K562 (cell line): Measurements from ENCODE around the gene HNF4A. TPM values are rescaled to one million over a fixed set of nuclear protein-coding genes. Genes with fewer than 3 reads are reported as not detected.

Experiments
- ATF2 ChIP-seq: sonication (generic); formaldehyde crosslinking; IDR thresholded peaks from 2 replicates; pipeline ENCODE4 v1.8.1; 2022; ENCODE audit warnings: missing genetic modification reagents
- BRF2 ChIP-seq: IDR thresholded peaks from 3 replicates; pipeline ENCODE4 v1.6.1; 2011; ENCODE audit warnings: borderline replicate concordance, mild to moderate bottlenecking; ENCODE audit not compliant: insufficient read length, insufficient read depth
- CGGBP1 ChIP-seq: fragments of 250-450 bp; sonication (Bioruptor Pico); IDR thresholded peaks from 2 replicates; pipeline ENCODE4 v1.9.0; 2021; ENCODE audit warnings: mild to moderate bottlenecking
- ESRRA ChIP-seq: fragments of 450-650 bp; IDR thresholded peaks from 2 replicates; pipeline ENCODE4 v1.6.1; 2014; ENCODE audit warnings: low read depth, mild to moderate bottlenecking, moderate library complexity, borderline replicate concordance
- GABPA ChIP-seq: fragments of 200-800 bp; sonication (Bioruptor generic); conservative IDR thresholded peaks from 2 replicates; pipeline ENCODE4 v1.6.1; 2016; ENCODE audit warnings: low read depth, missing genetic modification characterization, missing compliant biosample characterization
- GTF2B ChIP-seq: IDR thresholded peaks from 2 replicates; pipeline ENCODE4 v1.6.1; 2011; ENCODE audit not compliant: insufficient read length; ENCODE audit errors: extremely low read depth
- KAT7 ChIP-seq: sonication (generic); formaldehyde crosslinking; IDR thresholded peaks from 2 replicates; pipeline ENCODE4 v1.8.0; 2022; ENCODE audit warnings: missing genetic modification reagents, mild to moderate bottlenecking, borderline replicate concordance
- KLF16 ChIP-seq: IDR thresholded peaks from 2 replicates; pipeline ENCODE4 v1.6.1; 2016; ENCODE audit warnings: antibody characterized with exemption
- MCM3 ChIP-seq: fragments of 450-650 bp; IDR thresholded peaks from 2 replicates; pipeline ENCODE4 v1.6.1; 2016
- MEF2A ChIP-seq: IDR thresholded peaks from 2 replicates; pipeline ENCODE4 v1.6.1; 2011; ENCODE audit warnings: low read depth, mild to moderate bottlenecking, low read length, moderate library complexity; ENCODE audit not compliant: control insufficient read depth
- NBN ChIP-seq: fragments of 450-650 bp; IDR thresholded peaks from 2 replicates; pipeline ENCODE4 v1.6.1; 2016; ENCODE audit warnings: low read depth, mild to moderate bottlenecking
- NFE2 ChIP-seq: IDR thresholded peaks from 2 replicates; pipeline ENCODE4 v1.6.1; 2014; ENCODE audit warnings: antibody characterized with exemption, low read depth
- NFE2L1 ChIP-seq: fragments of 450-650 bp; IDR thresholded peaks from 2 replicates; pipeline ENCODE4 v1.6.1; 2016; ENCODE audit warnings: missing genetic modification characterization, low read depth, mild to moderate bottlenecking, missing compliant biosample characterization, moderate library complexity, borderline replicate concordance
- POLR2AphosphoS5 ChIP-seq: IDR thresholded peaks from 2 replicates; pipeline ENCODE4 v1.6.1; 2011; ENCODE audit warnings: mild to moderate bottlenecking, low read depth, low read length, moderate library complexity; ENCODE audit not compliant: control insufficient read depth, insufficient read depth
- PTBP1 ChIP-seq: fragments of 200-400 bp; formaldehyde crosslinking; IDR thresholded peaks from 2 replicates; pipeline ENCODE4 v1.6.1; 2017; ENCODE audit warnings: low read depth, low read length
- TAF1 ChIP-seq: IDR thresholded peaks from 2 replicates; pipeline ENCODE4 v1.6.1; 2011; ENCODE audit warnings: mild to moderate bottlenecking, low read length, moderate library complexity; ENCODE audit not compliant: insufficient read depth, control insufficient read depth, severe bottlenecking; ENCODE audit errors: extremely low read depth
- TEAD1 ChIP-seq, 2 experiments: fragments of 450-650 bp in 1 of 2; sonication (generic) in 1 of 2; formaldehyde crosslinking; IDR thresholded peaks; 2 replicates each; pipeline versions ENCODE4 v1.4.0 to v1.8.0; 2020 to 2022; ENCODE audit warnings: mild to moderate bottlenecking in 2 of 2, missing genetic modification reagents in 1 of 2
- TEAD4 ChIP-seq, 2 experiments: sonication (generic) in 1 of 2; formaldehyde crosslinking in 1 of 2; IDR thresholded peaks; 2 replicates each; pipeline versions ENCODE4 v1.6.1 to v1.8.0; 2012 to 2022; ENCODE audit warnings: borderline replicate concordance in 1 of 2, inconsistent platforms in 1 of 2, low read length in 1 of 2, mild to moderate bottlenecking in 1 of 2, missing genetic modification reagents in 1 of 2
- U2AF2 ChIP-seq: fragments of 200-400 bp; formaldehyde crosslinking; optimal IDR thresholded peaks from 2 replicates; pipeline ENCODE3; 2017; ENCODE audit warnings: low read depth, mild to moderate bottlenecking, low read length
- ZBTB2 ChIP-seq: fragments of 450-650 bp; IDR thresholded peaks from 2 replicates; pipeline ENCODE4 v1.6.1; 2016; ENCODE audit warnings: antibody characterized with exemption
- ZNF197 ChIP-seq: fragments of 200-800 bp; sonication (Bioruptor generic); IDR thresholded peaks from 2 replicates; pipeline ENCODE4 v1.6.1; 2016; ENCODE audit warnings: low read depth, missing genetic modification characterization, missing compliant biosample characterization
- ZNF766 ChIP-seq: fragments of 200-800 bp; sonication (Bioruptor generic); conservative IDR thresholded peaks from 2 replicates; pipeline ENCODE4 v1.6.1; 2016; ENCODE audit warnings: missing genetic modification characterization, missing compliant biosample characterization
- polyA plus RNA-seq, 8 experiments: library from polyadenylated mRNA; depleted of rRNA in 4 of 8; stranded (reverse) in 5 of 8; unstranded in 3 of 8; fragments of >200 nt; fragmentation: Nextera tagmentation in 2 of 8; fragmentation: Illumina TruSeq in 1 of 8; extraction: Ambion mirVana in 2 of 8; extraction: Trizol in 1 of 8; gene quantifications; 2 replicates each; pipeline versions ENCODE4 v1.2.1 to v1.2.3, GENCODE V29; 2011 to 2014; ENCODE audit warnings: inconsistent platforms in 1 of 8, missing spikeins in 1 of 8
- total RNA-seq, 7 experiments: library from RNA; depleted of rRNA in 6 of 7; stranded (reverse); fragments of >200 nt in 6 of 7; fragmentation: Illumina TruSeq in 2 of 7; extraction: Trizol in 2 of 7; gene quantifications; 2 replicates each; pipeline versions ENCODE4 v1.2.1 to v1.2.3, GENCODE V29; 2011 to 2021; ENCODE audit warnings: low replicate concordance in 1 of 7

Gene HNF4A
- total and polyA plus RNA-seq, 9 of the 15 experiments (the other 6 are each of a cell fraction or from before 2014, with no cell fraction given), result 0.03 to 0.27 (median 0.08) TPM; not detected in 5

GRCh38 chr20:44394702-44395460, 39.4 kb downstream of the HNF4A start (continued):
- 0 out of 2 replicates have a peak, but pooled peaks have one; percentile 23 for TF ChIP-seq PTBP1
- no peak for TF ChIP-seq NFE2L1
- TF ChIP-seq GTF2B, result no peak
- peak; percentile 82 for TF ChIP-seq TEAD4 (IDR thresholded peaks at IDR 0.05; ENCODE audit: low read length)
- TF ChIP-seq TEAD4 (CRISPR knock-in tag; IDR thresholded peaks at IDR 0.05; ENCODE audit: borderline replicate concordance), result no peak
- no peak for TF ChIP-seq CGGBP1 (CRISPR knock-in tag)
- TF ChIP-seq KLF16, result peak; percentile 83
- TF ChIP-seq KAT7 (CRISPR knock-in tag), result no peak
- no peak for TF ChIP-seq BRF2
- TF ChIP-seq TEAD1 (CRISPR knock-in tag; IDR thresholded peaks at IDR 0.05), result peak in 1 of 2 experiments; percentile 67; a peak in 1 of 4 replicates
- 0 out of 2 replicates have a peak, but pooled peaks have one; percentile 34 for TF ChIP-seq GABPA (tag)
- peak; percentile 12 for TF ChIP-seq TAF1
- TF ChIP-seq ESRRA, result peak; percentile 16; the same call in 1 of the 2 replicates
- no peak for TF ChIP-seq U2AF2
- TF ChIP-seq NFE2, result peak; percentile 30; the same call in 1 of the 2 replicates
- no peak for TF ChIP-seq MEF2A
- no peak for TF ChIP-seq ZBTB2
- TF ChIP-seq MCM3, result no peak
- TF ChIP-seq NBN, result no peak
- TF ChIP-seq ZNF197 (CRISPR knock-in tag), result no peak
- 0 out of 2 replicates have a peak, but pooled peaks have one; percentile 17 for TF ChIP-seq ZNF766 (CRISPR knock-in tag)
- no peak for TF ChIP-seq ATF2 (CRISPR knock-in tag)
- peak; percentile 74; the same call in 1 of the 2 replicates for TF ChIP-seq POLR2AphosphoS5
